ELR (cell line): ENCODE measurements around the gene TAS2R16.
"Not testable (repeated sequence)": the region's sequence is repeated elsewhere in the genome, so short reads cannot be mapped to it uniquely, and the experiment has no call there.

Experiments
- DNase-seq: peaks from one replicate; pipeline ENCODE4 v3.0.0-alpha.2; 2015; ENCODE audit warnings: low read depth

TAS2R16 gene

GRCh38 chr7:122972056-122972455 lies 23.4 kb downstream of the TAS2R16 start:
- no peak for DNase-seq

- no peak for DNase-seq
These were observed 24.5 kb downstream of the TAS2R16 start for GRCh38 chr7:122970740-122971725.

- no peak for DNase-seq
These were observed 27.1 kb downstream of the TAS2R16 start for GRCh38 chr7:122968389-122968788.

GRCh38 chr7:122965306-122965705 lies 30.2 kb downstream of the TAS2R16 start:
- no peak for DNase-seq

GRCh38 chr7:122953678-122954077 lies 41.8 kb downstream of the TAS2R16 start:
- DNase-seq: not testable (repeated sequence)

- no peak for DNase-seq
These were observed 44.5 kb downstream of the TAS2R16 start for GRCh38 chr7:122951006-122951405.

GRCh38 chr7:122949186-122949585 lies 46.3 kb downstream of the TAS2R16 start:
- no peak for DNase-seq
